ENCODE measurements around the gene PCBP3.

- TF ChIP-seq TAF1 (IDR thresholded peaks at IDR 0.05; ENCODE audit: borderline replicate concordance, low read depth, low read length): no peak
- no peak for TF ChIP-seq POLR2A (IDR thresholded peaks at IDR 0.05; ENCODE audit: low read depth, low read length)
- TF ChIP-seq POLR2AphosphoS5 (IDR thresholded peaks at IDR 0.05; ENCODE audit: low read depth, low read length): no peak
Measured at GRCh38 chr21:45888386-45889009, 245.0 kb downstream of the PCBP3 start.
